SK-N-SH (cell line): ENCODE data around the gene GPR180. TPM values are rescaled to one million over a fixed set of nuclear protein-coding genes. Genes with fewer than 3 reads are reported as not detected.

Source experiments
- CTCF ChIA-PET: fragments of 300-600, 350-600 bp; formaldehyde crosslinking; extraction: SDS; loops from one replicate; lab custom pipeline; 2021; lab: Yijun Ruan, JAX
- POLR2A ChIA-PET: fragments of 350-600 bp; sonication (Branson Sonifier 250); formaldehyde crosslinking; extraction: SDS; loops from one replicate; lab custom pipeline; 2020; ENCODE audit warnings: antibody characterized with exemption, inconsistent platforms; lab: Yijun Ruan, JAX
- DNase-seq: peaks from one replicate; pipeline ENCODE4 v3.0.0; 2012
- H2AFZ ChIP-seq: fragments of 200-600 bp; sonication (generic); 2 replicates; pipeline ENCODE4 v1.8.1; 2016; ENCODE audit warnings: antibody characterized with exemption, mild to moderate bottlenecking, low read depth
- H3F3A ChIP-seq: fragments of 200-600 bp; sonication (generic); replicated peaks from 2 replicates; pipeline ENCODE3; 2016; ENCODE audit warnings: antibody characterized with exemption, mild to moderate bottlenecking; ENCODE audit not compliant: insufficient read depth
- H3K27ac ChIP-seq, 2 experiments: fragments of 200-500 bp in 1 of 2; fragments of 200-600 bp in 1 of 2; sonication (Bioruptor generic) in 1 of 2; sonication (generic), shearing (Covaris generic) in 1 of 2; 2 replicates each; pipeline versions ENCODE4 v1.5.1 to v1.6.1; 2014 to 2016; ENCODE audit warnings: low read depth in 2 of 2, inconsistent platforms in 1 of 2, low read length in 1 of 2, mild to moderate bottlenecking in 1 of 2, mixed read lengths in 1 of 2
- H3K27me3 ChIP-seq: fragments of 200-600 bp; sonication (generic), shearing (Covaris generic); 2 replicates; pipeline ENCODE4 v1.6.1; 2016; ENCODE audit warnings: mixed run types; ENCODE audit not compliant: insufficient read depth
- H3K36me3 ChIP-seq, 2 experiments: fragments of 200-500 bp in 1 of 2; fragments of 200-600 bp in 1 of 2; sonication (Bioruptor generic) in 1 of 2; sonication (generic) in 1 of 2; replicated peaks in 1 of 2; 2 replicates each; pipeline versions ENCODE3 to v1.5.1; 2014 to 2016; ENCODE audit warnings: low read length in 1 of 2, mild to moderate bottlenecking in 1 of 2; ENCODE audit not compliant: insufficient read depth in 2 of 2, control insufficient read depth in 1 of 2
- H3K4me1 ChIP-seq, 2 experiments: fragments of 200-500 bp in 1 of 2; fragments of 200-600 bp in 1 of 2; sonication (Bioruptor generic) in 1 of 2; sonication (generic), shearing (Covaris generic) in 1 of 2; 2 replicates each; pipeline versions ENCODE4 v1.5.1 to v1.6.1; 2014 to 2016; ENCODE audit warnings: low read depth in 1 of 2, low read length in 1 of 2, mixed run types in 1 of 2; ENCODE audit not compliant: insufficient read depth in 2 of 2, control insufficient read depth in 1 of 2
- H3K4me2 ChIP-seq: fragments of 200-600 bp; sonication (generic), shearing (Covaris generic); 2 replicates; pipeline ENCODE4 v1.6.1; 2017; ENCODE audit warnings: mixed run types
- H3K4me3 ChIP-seq, 2 experiments: fragments of 200-500 bp in 1 of 2; fragments of 200-600 bp in 1 of 2; sonication (Bioruptor generic) in 1 of 2; sonication (generic), shearing (Covaris generic) in 1 of 2; 2 replicates each; pipeline versions ENCODE4 v1.5.1 to v1.8.1; 2014 to 2016; ENCODE audit warnings: low read depth in 2 of 2, inconsistent platforms in 1 of 2, low read length in 1 of 2, mild to moderate bottlenecking in 1 of 2, mixed read lengths in 1 of 2, moderate library complexity in 1 of 2
- H3K79me2 ChIP-seq: fragments of 200-600 bp; sonication (generic); 2 replicates; pipeline ENCODE4 v1.8.1; 2017; ENCODE audit warnings: mild to moderate bottlenecking; ENCODE audit not compliant: insufficient read depth
- H3K9ac ChIP-seq: fragments of 200-600 bp; sonication (generic); 2 replicates; pipeline ENCODE4 v1.6.1; 2017; ENCODE audit warnings: mixed run types
- H3K9me2 ChIP-seq: fragments of 200-600 bp; sonication (generic); 2 replicates; pipeline ENCODE4 v1.6.1; 2017; ENCODE audit warnings: mixed run types
- H3K9me3 ChIP-seq: fragments of 200-600 bp; sonication (generic); 2 replicates; pipeline ENCODE4 v1.6.1; 2017; ENCODE audit warnings: mixed run types, mild to moderate bottlenecking, moderate library complexity
- H4K20me1 ChIP-seq: fragments of 200-600 bp; sonication (generic); 2 replicates; pipeline ENCODE4 v1.6.1; 2017; ENCODE audit warnings: mild to moderate bottlenecking, mixed run types; ENCODE audit not compliant: insufficient read depth
- CTCF ChIP-seq: fragments of 200-600 bp; sonication (generic); IDR thresholded peaks from 2 replicates; pipeline ENCODE4 v1.6.1; 2017; ENCODE audit warnings: antibody characterized with exemption, mild to moderate bottlenecking, moderate library complexity
- ELF1 ChIP-seq: IDR thresholded peaks from 2 replicates; pipeline ENCODE4 v1.4.0; 2012
- FOSL2 ChIP-seq: IDR thresholded peaks from 2 replicates; pipeline ENCODE4 v1.4.0; 2012; ENCODE audit warnings: low read depth, mild to moderate bottlenecking, moderate library complexity, borderline replicate concordance
- FOXJ3 ChIP-seq: sonication (generic); formaldehyde crosslinking; IDR thresholded peaks from 2 replicates; pipeline ENCODE4 v1.5.1; 2020; ENCODE audit warnings: mild to moderate bottlenecking, missing genetic modification reagents
- IRF3 ChIP-seq: fragments of 150-350 bp; IDR thresholded peaks from 2 replicates; pipeline ENCODE4 v1.6.1; 2016; ENCODE audit warnings: mild to moderate bottlenecking, low read depth, low read length
- MXI1 ChIP-seq: IDR thresholded peaks from 2 replicates; pipeline ENCODE4 v1.6.1; 2012; ENCODE audit warnings: mild to moderate bottlenecking, low read depth, low read length, improper control_type of control experiment
- NFIC ChIP-seq: IDR thresholded peaks from 2 replicates; pipeline ENCODE4 v1.4.0; 2012; ENCODE audit warnings: borderline replicate concordance
- POLR2AphosphoS5 ChIP-seq: IDR thresholded peaks from 2 replicates; pipeline ENCODE4 v1.6.1; 2012; ENCODE audit warnings: low read depth, low read length
- RAD21 ChIP-seq: IDR thresholded peaks from 2 replicates; pipeline ENCODE4 v1.6.1; 2012; ENCODE audit warnings: mild to moderate bottlenecking, low read length
- RCOR1 ChIP-seq: fragments of 150-350 bp; IDR thresholded peaks from 2 replicates; pipeline ENCODE4 v1.6.1; 2017; ENCODE audit warnings: antibody characterized with exemption, low read length
- TAF1 ChIP-seq: IDR thresholded peaks from 2 replicates; pipeline ENCODE4 v1.6.1; 2012; ENCODE audit warnings: low read depth, mild to moderate bottlenecking, low read length, moderate library complexity, borderline replicate concordance
- TCF12 ChIP-seq: IDR thresholded peaks from 2 replicates; pipeline ENCODE4 v1.4.0; 2012
- TEAD4 ChIP-seq: IDR thresholded peaks from 2 replicates; pipeline ENCODE4 v1.4.0; 2012; ENCODE audit warnings: mild to moderate bottlenecking, borderline replicate concordance; ENCODE audit not compliant: insufficient read depth
- USF1 ChIP-seq: IDR thresholded peaks from 2 replicates; pipeline ENCODE4 v1.4.0; 2012; ENCODE audit warnings: low read depth, borderline replicate concordance
- USF2 ChIP-seq: fragments of 150-350 bp; IDR thresholded peaks from 2 replicates; pipeline ENCODE4 v1.6.1; 2017; ENCODE audit warnings: antibody characterized with exemption, low read length, low read depth, borderline replicate concordance
- ZBTB33 ChIP-seq: IDR thresholded peaks from 2 replicates; pipeline ENCODE4 v1.4.0; 2012; ENCODE audit warnings: low read depth, borderline replicate concordance
- WGBS: methylation state at CpG from one replicate; pipeline ENCODE4 v1.1.6; 2017; ENCODE audit warnings: low lambda C conversion rate; 5-methylcytosine and 5-hydroxymethylcytosine counted together
- polyA plus RNA-seq, 3 experiments: library from polyadenylated mRNA; depleted of rRNA; stranded (reverse); fragments of >200 nt; gene quantifications; 2 replicates each; pipeline ENCODE4 v1.2.3, GENCODE V29; 2012

The GPR180 gene
- polyA plus RNA-seq, 1 of the 3 experiments (the other 2 are of a cell fraction) = 1.8 TPM

GRCh38 chr13:94552095-94552494 lies 49.6 kb upstream of the GPR180 start:
- Histone ChIP-seq H2AFZ (no peak overlapping the region), H3K4me1 (peaks cover 5 to 6% of the 10 kb centered on the region in 2 experiments; a peak in 2 of 4 replicates), H3K4me2 (no peak overlapping the region), H3K9ac (no peak overlapping the region), H3K27me3 (no peaks in the 10 kb centered on the region), H3F3A (peaks cover 26% of the 10 kb centered on the region), H3K9me2 (no peaks in the 10 kb centered on the region), H3K36me3 (no peaks in the 10 kb centered on the region), H3K9me3 (no peaks in the 10 kb centered on the region), H4K20me1 (no peaks in the 10 kb centered on the region), H3K4me3 (no peak overlapping the region), H3K79me2 (no peaks in the 10 kb centered on the region), H3K27ac (no peak overlapping the region)
- WGBS = 89% methylated on average over 5 of the region's 5 CpGs
- CTCF ChIA-PET = interaction anchor here (1.1 kb wide), 1 partner anchor 117 kb away, joined by 3 read pairs; no protein-coding TSS in a partner anchor
- POLR2A ChIA-PET = no interaction called here
- no peak for TF ChIP-seq IRF3
- TF ChIP-seq MXI1 = no peak
- no peak for TF ChIP-seq USF2
- no peak for TF ChIP-seq USF1
- TF ChIP-seq TAF1 = no peak
- TF ChIP-seq ZBTB33 = no peak
- TF ChIP-seq NFIC = no peak
- no peak for TF ChIP-seq FOXJ3 (CRISPR knock-in tag)
- TF ChIP-seq RAD21 = no peak
- TF ChIP-seq TEAD4 = no peak
- TF ChIP-seq FOSL2 = no peak
- no peak for TF ChIP-seq POLR2AphosphoS5
- TF ChIP-seq CTCF = no peak
- no peak for TF ChIP-seq TCF12
- TF ChIP-seq ELF1 = no peak
- no peak for TF ChIP-seq RCOR1
- DNase-seq = no peak
